Lung microvascular endothelial cell (primary cell): ENCODE measurements around the gene LDHAL6B. TPM values are rescaled to one million over a fixed set of nuclear protein-coding genes. Genes with fewer than 3 reads are reported as not detected.

Experiments used
- DNase-seq, 2 donors: peaks; one replicate each; pipeline versions ENCODE4 v3.0.0 to v3.0.0-alpha.2; 2010; ENCODE audit warnings: low read depth in 2 of 2
- total RNA-seq: library from RNA; depleted of rRNA; stranded (reverse); fragments of >200 nt; gene quantifications from 2 replicates; pipeline ENCODE4 v1.2.1, GENCODE V29; 2014

The LDHAL6B gene
- total RNA-seq, 1 donor from 2014 or later: not detected

DNA sequence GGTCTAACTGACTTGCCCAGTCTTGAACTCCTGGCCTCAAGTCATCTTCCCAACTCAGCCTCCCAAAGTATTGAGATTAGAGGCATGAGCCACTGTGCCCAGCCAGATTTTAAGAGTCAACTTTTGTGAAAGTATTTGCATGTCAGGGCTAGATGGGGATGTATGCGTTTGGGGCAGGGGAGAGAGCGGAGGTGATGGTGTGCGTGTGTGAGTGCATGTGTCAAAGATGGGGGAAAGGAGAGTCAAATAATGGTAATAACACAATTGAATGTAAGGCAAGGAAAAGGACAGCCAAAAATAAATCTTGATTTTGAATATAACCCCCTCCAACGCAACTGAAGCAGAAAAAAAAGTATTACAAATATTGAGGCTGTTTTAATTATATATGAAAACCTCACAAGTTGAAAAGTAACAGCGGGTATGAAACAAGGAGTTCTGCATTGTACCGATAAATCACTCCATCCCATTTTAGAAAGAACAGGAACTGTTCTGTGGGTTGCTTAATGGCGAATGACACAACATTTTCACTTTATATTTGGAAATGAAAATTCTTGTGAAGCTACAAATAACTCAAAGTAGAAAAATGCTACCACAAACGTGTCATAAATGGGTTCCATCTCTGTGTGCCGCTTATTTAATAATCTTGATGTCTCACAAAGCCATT is 29.9 kb upstream of the LDHAL6B start:
- no peak for DNase-seq

- DNase-seq: no peak
Observed at GRCh38 chr15:59177317-59177660, 29.4 kb upstream of the LDHAL6B start.

- DNase-seq: no peak
Observed at GRCh38 chr15:59178151-59178695, 28.4 kb upstream of the LDHAL6B start.

- DNase-seq: no peak
Observed at GRCh38 chr15:59179717-59180116, 26.9 kb upstream of the LDHAL6B start.

DNA sequence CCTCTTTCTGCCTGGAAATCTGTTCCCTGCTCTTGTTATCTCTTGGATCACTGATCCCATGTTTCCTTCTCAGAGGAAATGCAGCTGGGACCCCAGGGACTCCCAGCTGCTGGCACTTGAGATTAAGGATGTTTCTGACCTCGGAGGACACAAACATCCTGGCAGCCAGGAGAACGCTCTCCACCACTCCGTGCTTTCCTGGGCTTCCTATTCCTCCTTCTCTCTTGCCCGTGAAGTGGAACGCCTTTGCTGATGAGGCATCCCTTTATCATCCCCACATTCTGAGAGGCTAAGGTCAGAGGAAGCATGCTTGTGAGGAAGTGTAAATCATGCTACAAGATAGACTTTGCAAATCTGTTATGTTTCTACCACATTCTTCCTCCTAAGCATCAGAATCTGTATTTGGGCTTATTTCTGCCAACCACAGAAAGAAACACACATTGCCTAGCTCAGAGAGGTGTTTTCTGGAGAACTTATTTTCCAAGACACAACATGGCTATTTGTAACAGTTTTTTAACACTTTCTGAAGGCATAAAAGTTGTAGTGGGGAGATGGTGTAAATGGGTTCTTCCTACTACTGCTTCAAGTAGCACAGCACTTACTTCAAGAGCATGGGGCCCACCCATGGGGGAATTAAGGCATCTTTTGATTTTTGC is 25.6 kb upstream of the LDHAL6B start:
- peak in 1 of 2 donors; percentile 40 for DNase-seq

DNA sequence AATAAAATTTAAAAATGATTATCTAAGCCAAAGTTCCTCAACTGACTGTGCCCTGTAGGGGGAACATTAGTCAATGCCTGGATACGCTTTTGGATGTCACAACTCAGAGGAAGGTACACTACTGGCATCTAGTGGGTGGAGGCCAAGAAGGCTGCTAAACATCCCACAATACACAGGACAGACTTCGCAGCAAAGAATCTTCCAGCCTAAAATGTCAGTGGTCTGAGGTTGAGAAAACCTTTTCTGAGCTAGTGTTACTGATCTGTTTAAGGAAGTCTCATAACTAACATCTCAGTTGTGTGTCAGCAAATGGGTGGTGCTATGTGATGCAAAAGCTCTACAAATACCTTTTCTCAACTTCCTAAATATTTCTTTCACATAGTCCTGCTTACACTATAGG is 20.9 kb upstream of the LDHAL6B start:
- no peak for DNase-seq

GRCh38 chr15:59186501-59186900 is 20.1 kb upstream of the LDHAL6B start:
- DNase-seq: no peak

GRCh38 chr15:59189241-59189640 is 17.4 kb upstream of the LDHAL6B start:
- no peak for DNase-seq

GRCh38 chr15:59190291-59190690 is 16.4 kb upstream of the LDHAL6B start:
- DNase-seq: no peak

- DNase-seq: peak; percentile 17 to 86
Observed at GRCh38 chr15:59191855-59192237, 14.8 kb upstream of the LDHAL6B start.

DNA sequence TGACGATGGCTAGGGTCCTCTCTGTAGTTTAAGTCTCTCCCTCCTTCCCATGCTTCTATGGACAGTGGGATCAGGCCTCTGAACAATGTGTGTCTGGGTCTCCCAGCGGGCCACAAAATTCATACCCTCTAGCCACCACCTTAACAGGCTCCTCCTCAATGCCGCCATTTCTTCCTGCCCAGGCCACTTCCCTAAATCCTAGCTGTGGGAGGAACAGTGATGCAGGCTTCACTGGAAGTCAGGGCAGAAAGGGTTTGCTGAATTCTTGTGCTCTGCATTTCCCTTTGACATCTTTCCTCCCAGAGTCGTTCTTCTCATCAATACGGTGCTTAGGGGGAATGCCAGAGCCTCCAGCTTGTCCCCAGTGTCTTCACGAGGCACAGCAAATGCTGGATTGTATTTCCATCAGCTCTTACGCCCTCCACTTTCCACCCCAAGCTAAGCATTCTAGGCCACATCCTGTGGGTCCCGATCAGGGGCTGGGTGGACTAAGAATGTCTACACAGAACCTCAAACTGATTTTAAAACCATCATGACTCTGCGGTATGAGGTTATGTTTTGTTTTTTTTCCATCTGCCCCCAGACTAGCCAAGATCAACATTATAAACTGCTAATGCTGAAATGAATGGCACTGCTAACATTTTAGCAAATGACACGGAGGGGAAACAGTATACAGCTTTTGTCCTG is 11.9 kb upstream of the LDHAL6B start:
- peak in 1 of 2 donors; percentile 12 for DNase-seq

DNA sequence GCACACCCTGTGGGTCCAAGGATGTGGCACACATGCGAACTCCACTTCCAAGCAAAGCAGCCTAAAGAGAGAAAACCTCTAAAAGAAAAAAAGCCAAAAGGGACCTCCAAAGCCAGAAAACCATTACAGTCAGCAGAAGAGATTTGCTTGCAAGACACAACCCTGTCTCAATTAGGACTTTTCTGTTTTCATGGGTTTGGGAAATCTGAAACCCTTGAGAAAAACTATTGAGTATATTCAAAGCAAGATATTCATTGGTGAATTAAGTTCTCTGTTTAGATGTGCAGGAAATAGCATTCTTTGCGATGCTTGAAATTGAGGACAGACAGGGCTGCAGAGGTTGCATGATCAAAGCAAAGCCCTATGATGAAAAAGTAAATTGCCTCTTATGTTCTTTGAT is 10.2 kb upstream of the LDHAL6B start:
- no peak for DNase-seq

GRCh38 chr15:59197454-59197853 is 9.2 kb upstream of the LDHAL6B start:
- no peak for DNase-seq

- DNase-seq: peak in 1 of 2 donors; percentile 69
Observed at GRCh38 chr15:59199626-59200465, 6.8 kb upstream of the LDHAL6B start.

DNA sequence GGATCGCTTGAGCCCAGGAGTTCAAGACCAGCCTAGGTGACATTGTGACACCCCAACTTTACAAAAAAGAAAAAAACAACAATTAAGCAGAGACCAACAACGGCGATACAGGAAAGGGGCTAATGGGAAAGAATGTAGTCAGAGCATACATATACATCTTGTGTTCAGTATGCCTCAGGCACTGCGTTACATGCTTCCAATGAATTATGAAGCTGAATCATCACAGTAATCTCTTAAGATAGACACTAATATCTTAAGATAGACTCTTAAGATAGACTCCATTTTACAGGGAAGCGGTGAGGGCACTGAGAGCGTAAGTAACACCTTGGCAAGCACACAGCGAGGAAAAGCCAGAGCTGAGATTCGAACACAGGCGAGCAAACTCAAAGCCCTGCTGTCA is 6.1 kb upstream of the LDHAL6B start:
- DNase-seq: no peak

DNA sequence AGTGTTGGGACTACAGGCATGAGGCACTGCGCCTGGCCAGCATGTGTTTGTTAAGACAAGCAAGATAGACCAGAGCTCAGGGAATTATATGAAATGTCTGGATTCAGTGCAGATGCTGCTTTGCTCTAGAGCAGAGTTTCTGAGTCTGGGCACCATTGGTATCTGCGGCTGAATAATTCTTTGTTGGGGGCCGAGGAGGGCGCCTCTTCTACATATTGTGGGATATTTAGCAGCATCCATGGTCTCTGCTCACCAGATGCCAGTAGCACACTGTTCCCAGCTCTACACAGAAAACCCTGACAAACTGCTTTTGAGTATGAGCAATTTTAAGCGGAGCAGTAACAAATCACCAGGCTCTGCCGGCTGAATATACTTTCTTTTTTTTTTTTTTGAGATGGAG is 3.6 kb upstream of the LDHAL6B start:
- no peak for DNase-seq

GRCh38 chr15:59203657-59204056 is 3.0 kb upstream of the LDHAL6B start:
- no peak for DNase-seq

DNA sequence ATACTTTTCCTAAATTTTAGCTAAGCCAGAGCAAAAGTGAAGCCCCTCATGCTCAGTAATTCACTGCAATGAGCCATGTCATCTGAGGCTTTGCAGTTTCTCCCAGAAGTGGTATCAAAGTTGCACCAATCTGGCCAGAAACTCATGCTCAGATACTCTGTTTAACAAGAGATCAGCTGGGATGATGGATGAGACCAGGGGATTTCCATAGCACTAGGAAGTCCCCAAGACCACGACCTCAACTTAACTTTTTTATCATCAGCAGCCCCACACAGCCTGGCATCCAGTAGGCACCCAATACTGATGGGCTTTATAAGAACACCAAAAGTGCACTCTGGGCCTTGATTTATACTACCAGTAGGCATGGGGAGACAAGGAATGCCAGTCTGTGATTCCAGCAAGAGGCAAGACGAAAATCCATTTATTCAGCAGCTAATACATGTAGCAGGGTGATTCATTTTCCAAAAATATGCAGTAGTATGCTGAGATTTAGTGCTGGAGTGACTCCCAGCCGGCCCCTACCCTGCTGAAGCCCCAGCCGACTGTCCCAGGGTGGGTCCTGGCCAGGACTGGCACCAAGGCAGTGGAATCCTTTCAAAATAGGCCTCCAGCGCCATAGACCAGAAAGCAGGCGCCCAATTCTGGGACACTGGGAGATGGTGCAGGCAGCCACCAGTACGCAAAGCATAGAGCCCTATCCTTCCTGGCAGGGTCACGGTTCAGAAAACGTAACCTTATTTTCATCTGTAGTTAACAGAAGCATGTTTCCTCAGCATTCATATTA is 612 bp upstream of the LDHAL6B start:
- no peak for DNase-seq

DNA sequence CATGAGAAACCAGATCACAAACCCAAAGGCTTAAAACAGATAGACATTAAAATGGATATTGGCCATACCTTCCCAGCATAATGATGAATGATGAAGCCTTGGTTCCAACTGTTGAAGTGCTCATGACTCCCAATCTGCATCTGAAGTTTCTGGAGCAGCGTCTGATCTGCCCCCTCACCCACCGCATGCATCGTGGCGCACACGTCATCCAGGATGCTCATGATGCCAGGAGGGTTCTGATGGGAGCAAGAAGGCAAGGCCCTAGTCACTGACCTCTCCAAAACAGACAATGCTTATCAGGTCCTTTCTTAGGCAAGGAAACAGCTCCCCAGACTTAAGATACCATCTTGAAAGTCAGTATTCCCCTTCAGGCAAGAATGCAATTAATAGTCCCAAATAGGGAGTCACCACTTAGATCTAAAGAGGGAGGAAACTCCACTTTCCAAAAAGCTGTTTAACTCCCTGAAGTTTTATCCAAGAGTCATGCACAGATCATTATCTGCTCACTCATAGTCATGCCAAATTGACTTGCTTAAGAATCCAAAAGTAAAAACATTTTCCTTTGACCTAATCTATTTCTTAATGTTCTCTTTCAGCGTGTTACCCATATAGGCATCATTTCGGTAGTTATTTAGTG is 2.1 kb downstream of the LDHAL6B start:
- no peak for DNase-seq

DNA sequence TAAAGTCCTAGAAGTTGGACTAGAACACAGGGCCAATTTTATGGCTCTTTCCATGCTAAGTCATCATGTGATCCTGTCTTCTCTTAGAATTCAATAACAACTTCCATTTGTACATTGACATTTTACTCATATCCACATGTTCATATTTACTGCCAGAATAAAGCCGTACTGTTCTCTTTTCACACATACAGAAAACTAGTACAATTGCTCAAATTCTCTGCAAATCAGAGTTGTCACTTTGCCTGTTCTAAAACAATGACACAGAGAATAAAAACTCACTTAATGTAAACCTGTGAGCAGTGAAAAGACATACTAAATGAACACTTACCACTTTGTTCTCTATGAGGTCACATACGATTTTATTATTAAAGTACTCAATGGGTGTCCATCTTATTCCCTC is 3.5 kb downstream of the LDHAL6B start:
- DNase-seq: no peak
